ENCODE results near the gene ADGRG6. TPM values are rescaled to one million over a fixed set of nuclear protein-coding genes. Genes with fewer than 3 reads are reported as not detected.
"Not testable (repeated sequence)": the region's sequence is repeated elsewhere in the genome, so short reads cannot be mapped to it uniquely, and the experiment has no call there.

The ADGRG6 gene
- total RNA-seq, 1 experiment from 2014 or later = 2.5 TPM

DNA sequence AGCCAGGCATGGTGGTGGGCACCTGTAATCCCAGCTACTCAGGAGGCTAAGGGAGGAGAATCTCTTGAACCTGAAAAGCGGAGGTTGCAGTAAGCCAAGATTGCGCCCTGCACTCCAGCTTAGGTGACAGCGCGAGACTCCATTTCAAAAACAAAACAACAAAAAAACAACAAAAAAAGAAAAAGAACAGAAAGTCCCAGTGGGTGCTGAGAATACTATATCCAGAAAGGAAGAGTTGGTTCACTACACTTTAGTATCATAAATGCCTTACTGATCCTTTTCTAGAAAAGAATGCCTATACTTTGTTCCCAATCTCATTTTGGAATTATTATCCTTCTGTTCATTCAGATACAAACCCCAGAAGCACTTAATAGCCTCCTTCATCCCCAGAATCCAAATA is 20.9 kb upstream of the ADGRG6 start:
- Mint-ChIP-seq H3K4me1 (peaks cover under 1% of the 10 kb centered on the region in 2 experiments; a peak in 2 of 4 replicates), H3K9me3 (no peaks in the 10 kb centered on the region; a peak in 2 of 5 replicates), H3K27me3 (ENCODE audit: low read depth) (peaks cover 1% of the 10 kb centered on the region; the same call in 1 of the 2 replicates), H3K36me3 (ENCODE audit: insufficient read depth in 1 of 3, low read depth in 3 of 3) (no peaks in the 10 kb centered on the region; a peak in 1 of 7 replicates), H3K4me3 (no peak overlapping the region), H3K27ac (peak overlapping the region in 1 of 3 experiments; percentile 74; a peak in 1 of 7 replicates)
- H4K5ac ChIP-seq (ENCODE audit: insufficient read length, low read depth, low read length) = no peak overlapping the region
- H2BK12ac ChIP-seq (ENCODE audit: insufficient read length, low read depth, low read length) = no peak overlapping the region
- H3K79me2 ChIP-seq (ENCODE audit: insufficient read depth, low read length) = no peaks in the 10 kb centered on the region
- H3K14ac ChIP-seq (ENCODE audit: insufficient read depth, low read length) = no peak overlapping the region
- no peak overlapping the region for H2AFZ ChIP-seq (ENCODE audit: low read length)
- no peaks in the 10 kb centered on the region for H3K9me3 ChIP-seq (ENCODE audit: control insufficient read depth, low read depth, low read length)
- H3K79me1 ChIP-seq (ENCODE audit: insufficient read depth, low read depth, low read length, poor library complexity, severe bottlenecking) = no peaks in the 10 kb centered on the region
- WGBS (ENCODE audit: extremely low coverage, insufficient read length, low lambda C conversion rate) = no CpG with 5 or more reads among the region's 4 CpGs
- H3T11ph ChIP-seq (ENCODE audit: low read length) = no peak overlapping the region
- no peak overlapping the region for H3K4ac ChIP-seq (ENCODE audit: low read depth, low read length)
- H3K27me3 ChIP-seq (ENCODE audit: insufficient read depth, low read length) = no peaks in the 10 kb centered on the region
- no peaks in the 10 kb centered on the region for H3K23me2 ChIP-seq (ENCODE audit: insufficient read length, low read depth, low read length, poor library complexity, severe bottlenecking)
- H3K23ac ChIP-seq (ENCODE audit: insufficient read length, low read depth, low read length) = no peak overlapping the region
- H2BK5ac ChIP-seq (ENCODE audit: insufficient read length, low read length) = no peak overlapping the region
- no peak overlapping the region for H3K18ac ChIP-seq (ENCODE audit: insufficient read length, low read depth, low read length)
- TF ChIP-seq, protein P1, sequence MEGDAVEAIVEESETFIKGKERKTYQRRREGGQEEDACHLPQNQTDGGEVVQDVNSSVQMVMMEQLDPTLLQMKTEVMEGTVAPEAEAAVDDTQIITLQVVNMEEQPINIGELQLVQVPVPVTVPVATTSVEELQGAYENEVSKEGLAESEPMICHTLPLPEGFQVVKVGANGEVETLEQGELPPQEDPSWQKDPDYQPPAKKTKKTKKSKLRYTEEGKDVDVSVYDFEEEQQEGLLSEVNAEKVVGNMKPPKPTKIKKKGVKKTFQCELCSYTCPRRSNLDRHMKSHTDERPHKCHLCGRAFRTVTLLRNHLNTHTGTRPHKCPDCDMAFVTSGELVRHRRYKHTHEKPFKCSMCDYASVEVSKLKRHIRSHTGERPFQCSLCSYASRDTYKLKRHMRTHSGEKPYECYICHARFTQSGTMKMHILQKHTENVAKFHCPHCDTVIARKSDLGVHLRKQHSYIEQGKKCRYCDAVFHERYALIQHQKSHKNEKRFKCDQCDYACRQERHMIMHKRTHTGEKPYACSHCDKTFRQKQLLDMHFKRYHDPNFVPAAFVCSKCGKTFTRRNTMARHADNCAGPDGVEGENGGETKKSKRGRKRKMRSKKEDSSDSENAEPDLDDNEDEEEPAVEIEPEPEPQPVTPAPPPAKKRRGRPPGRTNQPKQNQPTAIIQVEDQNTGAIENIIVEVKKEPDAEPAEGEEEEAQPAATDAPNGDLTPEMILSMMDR (conservative IDR thresholded peaks at IDR 0.05) = no peak
- H4K8ac ChIP-seq (replicated peaks; ENCODE audit: insufficient read length, low read depth, low read length) = no peak overlapping the region
- H3K4me2 ChIP-seq (ENCODE audit: insufficient read depth, insufficient read length, low read length) = no peak overlapping the region
- H3K27ac ChIP-seq (ENCODE audit: insufficient read length, low read depth, low read length) = no peak overlapping the region
- no peak overlapping the region for H3K56ac ChIP-seq (ENCODE audit: insufficient read length, low read depth, low read length)
- no peak overlapping the region for H2AK5ac ChIP-seq (ENCODE audit: insufficient read length, low read length)
- H2BK120ac ChIP-seq (ENCODE audit: low read depth, low read length, poor library complexity, severe bottlenecking) = no peak overlapping the region
- DNase-seq = no peak
- H2BK20ac ChIP-seq (ENCODE audit: low read depth, low read length, poor library complexity, severe bottlenecking) = no peak overlapping the region
- no peak overlapping the region for H3K9ac ChIP-seq (ENCODE audit: extremely low read depth, insufficient read length, low read length)
- H4K91ac ChIP-seq (ENCODE audit: insufficient read length, low read depth, low read length) = no peak overlapping the region
- H4K20me1 ChIP-seq (ENCODE audit: control insufficient read depth, insufficient read depth, insufficient read length) = no peaks in the 10 kb centered on the region
- no peaks in the 10 kb centered on the region for H3K4me1 ChIP-seq (ENCODE audit: insufficient read depth, low read length)
- H2BK15ac ChIP-seq (ENCODE audit: low read depth, low read length) = no peak overlapping the region

DNA sequence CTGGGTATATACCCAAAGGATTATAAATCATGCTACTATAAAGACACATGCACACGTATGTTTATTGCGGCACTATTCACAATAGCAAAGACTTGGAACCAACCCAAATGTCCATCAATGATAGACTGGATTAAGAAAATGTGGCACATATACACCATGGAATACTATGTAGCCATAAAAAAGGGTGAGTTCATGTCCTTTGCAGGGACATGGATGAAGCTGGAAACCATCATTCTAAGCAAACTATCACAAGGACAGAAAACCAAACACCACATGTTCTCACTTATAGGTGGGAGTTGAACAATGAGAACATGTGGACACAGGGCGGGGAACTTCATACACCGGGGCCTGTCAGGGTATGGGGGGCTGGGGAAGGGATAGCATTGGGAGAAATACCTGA is 18.7 kb upstream of the ADGRG6 start:
- H3K23ac ChIP-seq (ENCODE audit: insufficient read length, low read depth, low read length); H3K4me2 ChIP-seq (ENCODE audit: insufficient read depth, insufficient read length, low read length): not testable (repeated sequence)
- no CpG with 5 or more reads among the region's 4 CpGs for WGBS (ENCODE audit: extremely low coverage, insufficient read length, low lambda C conversion rate)

More for the DNA sequence above, 18.7 kb upstream of the ADGRG6 start:
- H2AFZ ChIP-seq (ENCODE audit: low read length); H3T11ph ChIP-seq (ENCODE audit: low read length); H3K4ac ChIP-seq (ENCODE audit: low read depth, low read length); H3K4me1 ChIP-seq (ENCODE audit: insufficient read depth, low read length); H2BK5ac ChIP-seq (ENCODE audit: insufficient read length, low read length); H2BK20ac ChIP-seq (ENCODE audit: low read depth, low read length, poor library complexity, severe bottlenecking); H3K18ac ChIP-seq (ENCODE audit: insufficient read length, low read depth, low read length); H3K9me3 ChIP-seq (ENCODE audit: control insufficient read depth, low read depth, low read length); H3K27ac ChIP-seq (ENCODE audit: insufficient read length, low read depth, low read length); H3K79me2 ChIP-seq (ENCODE audit: insufficient read depth, low read length); H2BK120ac ChIP-seq (ENCODE audit: low read depth, low read length, poor library complexity, severe bottlenecking); DNase-seq; H3K4me1 Mint-ChIP-seq; H4K91ac ChIP-seq (ENCODE audit: insufficient read length, low read depth, low read length); H3K36me3 Mint-ChIP-seq (ENCODE audit: insufficient read depth in 1 of 3, low read depth in 3 of 3); H3K79me1 ChIP-seq (ENCODE audit: insufficient read depth, low read depth, low read length, poor library complexity, severe bottlenecking); H3K56ac ChIP-seq (ENCODE audit: insufficient read length, low read depth, low read length); H3K27me3 Mint-ChIP-seq (ENCODE audit: low read depth); H2AK5ac ChIP-seq (ENCODE audit: insufficient read length, low read length); H4K20me1 ChIP-seq (ENCODE audit: control insufficient read depth, insufficient read depth, insufficient read length); H3K27me3 ChIP-seq (ENCODE audit: insufficient read depth, low read length); H2BK12ac ChIP-seq (ENCODE audit: insufficient read length, low read depth, low read length); H3K14ac ChIP-seq (ENCODE audit: insufficient read depth, low read length); H4K5ac ChIP-seq (ENCODE audit: insufficient read length, low read depth, low read length); H2BK15ac ChIP-seq (ENCODE audit: low read depth, low read length); H3K23me2 ChIP-seq (ENCODE audit: insufficient read length, low read depth, low read length, poor library complexity, severe bottlenecking); H3K4me3 Mint-ChIP-seq; H3K9me3 Mint-ChIP-seq; H3K27ac Mint-ChIP-seq; H3K9ac ChIP-seq (ENCODE audit: extremely low read depth, insufficient read length, low read length); H4K8ac ChIP-seq (replicated peaks; ENCODE audit: insufficient read length, low read depth, low read length): not testable (repeated sequence)
